Neural cell (in vitro differentiated cells): ENCODE results near the gene MARVELD1. TPM values are rescaled to one million over a fixed set of nuclear protein-coding genes. Genes with fewer than 3 reads are reported as not detected.

ENCODE experiments used
- H2AFZ ChIP-seq: fragments of 200-600, 300-800 bp; sonication (generic), shearing (Covaris generic); 2 replicates; pipeline ENCODE4 v1.6.0; 2014; ENCODE audit warnings: low read depth, mild to moderate bottlenecking, antibody characterized with exemption, low read length, moderate library complexity
- H3F3A ChIP-seq: fragments of 200-600 bp; shearing (Covaris generic); 2 replicates; pipeline ENCODE4 v1.6.1; 2016; ENCODE audit warnings: mild to moderate bottlenecking, moderate library complexity, mixed read lengths, antibody characterized with exemption, low read length; ENCODE audit not compliant: insufficient read depth, poor library complexity, severe bottlenecking
- H3K27ac ChIP-seq: fragments of 200-600, 300-800 bp; sonication (generic), shearing (Covaris generic); 2 replicates; pipeline ENCODE4 v1.5.1; 2014; ENCODE audit warnings: mild to moderate bottlenecking, low read length, moderate library complexity
- H3K27me3 ChIP-seq: fragments of 300-800, 200-600 bp; sonication (generic), shearing (Covaris generic); 2 replicates; pipeline ENCODE4 v1.6.0; 2014; ENCODE audit warnings: mild to moderate bottlenecking, low read depth, low read length, moderate library complexity; ENCODE audit not compliant: insufficient read depth
- H3K36me3 ChIP-seq: fragments of 300-800, 200-600 bp; sonication (generic), shearing (Covaris generic); 2 replicates; pipeline ENCODE4 v1.5.1; 2014; ENCODE audit warnings: mild to moderate bottlenecking, antibody characterized with exemption, low read length, moderate library complexity; ENCODE audit not compliant: insufficient read depth
- H3K4me2 ChIP-seq: fragments of 300-800, 200-600 bp; sonication (generic), shearing (Covaris generic); 2 replicates; pipeline ENCODE4 v1.6.0; 2014; ENCODE audit warnings: mild to moderate bottlenecking, low read length
- H3K4me3 ChIP-seq: fragments of 300-800, 200-600 bp; sonication (generic), shearing (Covaris generic); 2 replicates; pipeline ENCODE4 v1.5.1; 2014; ENCODE audit warnings: mild to moderate bottlenecking, low read length, moderate library complexity
- H3K79me2 ChIP-seq: fragments of 200-600 bp; shearing (Covaris generic); replicated peaks from 2 replicates; pipeline ENCODE4 v1.6.0; 2014; ENCODE audit warnings: mild to moderate bottlenecking, low read length, moderate library complexity; ENCODE audit not compliant: insufficient read depth
- H3K9ac ChIP-seq: fragments of 300-800, 200-600 bp; sonication (generic), shearing (Covaris generic); 2 replicates; pipeline ENCODE4 v1.6.1; 2016; ENCODE audit warnings: mild to moderate bottlenecking, low read length, mixed read lengths
- H3K9me2 ChIP-seq: fragments of 200-600 bp; shearing (Covaris generic); 2 replicates; pipeline ENCODE4 v1.6.1; 2016; ENCODE audit warnings: mild to moderate bottlenecking, low read length, mixed read lengths; ENCODE audit not compliant: insufficient read depth
- H3K9me3 ChIP-seq: fragments of 200-600, 300-800 bp; sonication (generic), shearing (Covaris generic); 2 replicates; pipeline ENCODE4 v1.6.1; 2016; ENCODE audit warnings: mild to moderate bottlenecking, mixed run types, low read length, moderate library complexity, mixed read lengths
- H4K20me1 ChIP-seq: fragments of 200-600 bp; shearing (Covaris generic); 2 replicates; pipeline ENCODE4 v1.6.1; 2016; ENCODE audit warnings: mild to moderate bottlenecking, mixed run types; ENCODE audit not compliant: insufficient read depth
- CTCF ChIP-seq: fragments of 450-650 bp; IDR thresholded peaks from 2 replicates; pipeline ENCODE4 v1.5.1; 2014; ENCODE audit warnings: antibody characterized with exemption, mild to moderate bottlenecking, moderate library complexity; ENCODE audit not compliant: poor library complexity, severe bottlenecking
- EP300 ChIP-seq: fragments of 450-650 bp; conservative IDR thresholded peaks from 2 replicates; pipeline ENCODE4 v1.6.1; 2014; ENCODE audit warnings: antibody characterized with exemption, mild to moderate bottlenecking, moderate library complexity; ENCODE audit not compliant: poor library complexity, severe bottlenecking
- EZH2 ChIP-seq: fragments of 200-600, 300-800 bp; shearing (Covaris generic), sonication (generic); IDR thresholded peaks from 2 replicates; pipeline ENCODE4 v1.6.1; 2014; ENCODE audit warnings: antibody characterized with exemption, low read length, borderline replicate concordance, mild to moderate bottlenecking; ENCODE audit not compliant: insufficient read depth, poor library complexity, severe bottlenecking
- MXI1 ChIP-seq: fragments of 450-650 bp; conservative IDR thresholded peaks from 2 replicates; pipeline ENCODE4 v1.6.1; 2014; ENCODE audit warnings: antibody characterized with exemption, mild to moderate bottlenecking; ENCODE audit not compliant: poor library complexity, severe bottlenecking
- POLR2AphosphoS5 ChIP-seq: IDR thresholded peaks from 2 replicates; pipeline ENCODE4 v1.6.1; 2012
- RAD21 ChIP-seq: fragments of 450-650 bp; conservative IDR thresholded peaks from 2 replicates; pipeline ENCODE4 v1.6.1; 2014; ENCODE audit warnings: antibody characterized with exemption, mild to moderate bottlenecking, moderate library complexity
- SMC3 ChIP-seq: fragments of 450-650 bp; conservative IDR thresholded peaks from 2 replicates; pipeline ENCODE4 v1.6.1; 2014; ENCODE audit warnings: antibody characterized with exemption, mild to moderate bottlenecking, moderate library complexity; ENCODE audit not compliant: poor library complexity
- TAF1 ChIP-seq: IDR thresholded peaks from 2 replicates; pipeline ENCODE4 v1.6.1; 2012; ENCODE audit warnings: low read depth
- polyA plus RNA-seq: library from polyadenylated mRNA; depleted of rRNA; stranded (reverse); fragments of >200 nt; gene quantifications from 2 replicates; pipeline ENCODE4 v1.2.3, GENCODE V29; 2014
- TF ChIP-seq, protein P1 (sequence below): IDR thresholded peaks from 2 replicates; pipeline ENCODE4 v1.6.1; 2012; ENCODE audit warnings: borderline replicate concordance

The MARVELD1 gene
- polyA plus RNA-seq, 1 donor from 2014 or later = 2.3 TPM

DNA sequence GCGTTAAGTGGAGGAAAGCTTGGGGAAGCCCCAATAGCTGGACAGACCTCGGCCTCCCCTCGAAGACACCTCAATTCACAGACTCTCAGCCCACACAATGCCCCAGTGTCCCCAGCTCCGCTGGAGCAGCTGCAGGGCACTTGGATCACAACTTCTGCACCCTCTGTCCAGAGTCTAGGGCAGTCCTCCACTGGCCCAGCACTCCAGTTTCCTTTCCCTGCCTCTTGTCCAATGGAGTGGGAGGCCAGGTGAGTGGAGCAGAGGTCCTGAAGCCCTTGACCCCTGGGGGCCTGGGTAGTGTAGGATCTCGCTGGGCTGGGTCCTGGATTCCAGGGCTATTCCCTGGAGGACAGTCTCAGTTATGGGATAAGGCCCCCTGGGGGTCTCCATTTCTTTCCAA is 46.4 kb downstream of the MARVELD1 start:
- Histone ChIP-seq H3K79me2 (no peaks in the 10 kb centered on the region), H3K9me2 (no peaks in the 10 kb centered on the region), H3F3A (no peaks in the 10 kb centered on the region), H3K27ac (no peak overlapping the region), H4K20me1 (no peaks in the 10 kb centered on the region), H3K9me3 (no peaks in the 10 kb centered on the region), H3K9ac (no peak overlapping the region), H2AFZ (no peak overlapping the region), H3K27me3 (no peaks in the 10 kb centered on the region), H3K4me3 (no peak overlapping the region), H3K36me3 (peaks cover 4% of the 10 kb centered on the region), H3K4me2 (no peak overlapping the region)
- TF ChIP-seq POLR2AphosphoS5 (no peak), EP300 (no peak), SMC3 (no peak), MXI1 (no peak), EZH2 (no peak)
- TF ChIP-seq, protein P1, sequence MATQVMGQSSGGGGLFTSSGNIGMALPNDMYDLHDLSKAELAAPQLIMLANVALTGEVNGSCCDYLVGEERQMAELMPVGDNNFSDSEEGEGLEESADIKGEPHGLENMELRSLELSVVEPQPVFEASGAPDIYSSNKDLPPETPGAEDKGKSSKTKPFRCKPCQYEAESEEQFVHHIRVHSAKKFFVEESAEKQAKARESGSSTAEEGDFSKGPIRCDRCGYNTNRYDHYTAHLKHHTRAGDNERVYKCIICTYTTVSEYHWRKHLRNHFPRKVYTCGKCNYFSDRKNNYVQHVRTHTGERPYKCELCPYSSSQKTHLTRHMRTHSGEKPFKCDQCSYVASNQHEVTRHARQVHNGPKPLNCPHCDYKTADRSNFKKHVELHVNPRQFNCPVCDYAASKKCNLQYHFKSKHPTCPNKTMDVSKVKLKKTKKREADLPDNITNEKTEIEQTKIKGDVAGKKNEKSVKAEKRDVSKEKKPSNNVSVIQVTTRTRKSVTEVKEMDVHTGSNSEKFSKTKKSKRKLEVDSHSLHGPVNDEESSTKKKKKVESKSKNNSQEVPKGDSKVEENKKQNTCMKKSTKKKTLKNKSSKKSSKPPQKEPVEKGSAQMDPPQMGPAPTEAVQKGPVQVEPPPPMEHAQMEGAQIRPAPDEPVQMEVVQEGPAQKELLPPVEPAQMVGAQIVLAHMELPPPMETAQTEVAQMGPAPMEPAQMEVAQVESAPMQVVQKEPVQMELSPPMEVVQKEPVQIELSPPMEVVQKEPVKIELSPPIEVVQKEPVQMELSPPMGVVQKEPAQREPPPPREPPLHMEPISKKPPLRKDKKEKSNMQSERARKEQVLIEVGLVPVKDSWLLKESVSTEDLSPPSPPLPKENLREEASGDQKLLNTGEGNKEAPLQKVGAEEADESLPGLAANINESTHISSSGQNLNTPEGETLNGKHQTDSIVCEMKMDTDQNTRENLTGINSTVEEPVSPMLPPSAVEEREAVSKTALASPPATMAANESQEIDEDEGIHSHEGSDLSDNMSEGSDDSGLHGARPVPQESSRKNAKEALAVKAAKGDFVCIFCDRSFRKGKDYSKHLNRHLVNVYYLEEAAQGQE = no peak

DNA sequence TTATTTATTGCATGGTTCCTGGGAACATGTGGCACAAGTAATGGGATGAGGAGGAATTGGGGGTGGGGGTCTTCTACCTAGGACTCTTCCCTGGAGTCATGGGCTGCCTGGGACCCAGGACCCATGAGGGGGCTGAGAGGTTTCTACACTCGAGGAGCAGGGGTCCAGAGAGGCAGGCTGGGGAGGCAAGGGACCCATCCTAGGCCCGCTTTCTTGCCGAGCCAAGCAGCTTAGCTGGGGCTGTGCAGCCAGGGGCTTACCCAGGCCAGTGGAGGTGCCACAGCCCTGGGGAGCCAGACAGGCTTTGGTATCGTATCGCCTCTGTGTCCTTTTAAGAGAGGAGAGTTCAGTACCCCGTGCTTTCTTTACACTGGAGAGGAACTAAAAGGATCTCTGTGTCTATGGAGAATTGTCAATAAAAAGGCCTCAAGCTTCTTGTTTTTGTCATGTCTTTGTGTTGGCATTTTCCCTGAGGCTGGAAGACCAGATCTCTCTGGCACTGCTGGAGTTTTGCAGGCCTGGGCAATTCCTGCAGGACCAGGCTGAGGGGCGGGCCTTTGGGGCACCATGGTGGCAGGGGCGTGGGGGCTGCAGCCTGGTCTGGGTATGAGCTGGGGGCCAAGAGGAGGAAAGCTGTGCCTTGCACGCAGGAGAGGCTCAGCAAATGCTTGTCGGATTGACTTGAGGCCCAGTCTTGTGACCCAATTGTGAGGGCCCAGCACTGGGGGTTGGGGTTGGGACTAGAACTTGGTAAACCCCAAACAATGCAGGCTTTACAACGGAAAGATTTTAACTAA is 47.1 kb downstream of the MARVELD1 start:
- Histone ChIP-seq H4K20me1 (no peaks in the 10 kb centered on the region), H3K27ac (no peak overlapping the region), H3K36me3 (no peaks in the 10 kb centered on the region)

More for the DNA sequence above, 47.1 kb downstream of the MARVELD1 start:
- H2AFZ ChIP-seq = no peak overlapping the region
- H3K9me2 ChIP-seq = no peaks in the 10 kb centered on the region
- no peak overlapping the region for H3K9ac ChIP-seq
- no peak overlapping the region for H3K4me3 ChIP-seq
- H3K9me3 ChIP-seq = no peaks in the 10 kb centered on the region
- no peak for TF ChIP-seq EP300
- TF ChIP-seq EZH2 = no peak
- no peak for TF ChIP-seq TAF1
- no peak for TF ChIP-seq POLR2AphosphoS5
- no peak for TF ChIP-seq CTCF
- TF ChIP-seq MXI1 = no peak
- TF ChIP-seq, protein P1 = no peak
- no peak for TF ChIP-seq RAD21
- TF ChIP-seq SMC3 = no peak
- no peaks in the 10 kb centered on the region for H3F3A ChIP-seq
- H3K4me2 ChIP-seq = no peak overlapping the region
- H3K79me2 ChIP-seq = no peaks in the 10 kb centered on the region
- H3K27me3 ChIP-seq = no peaks in the 10 kb centered on the region
